ENCODE measurements around the gene GGN. TPM values are rescaled to one million over a fixed set of nuclear protein-coding genes. Genes with fewer than 3 reads are reported as not detected.

GGN gene
- total RNA-seq, 1 donor from 2014 or later = 0.82 TPM

- peak; percentile 75 to 91 for DNase-seq (ENCODE audit: low spot score in 2 of 2)
- no peak for FAIRE-seq
Measured at GRCh38 chr19:38336638-38337359, 51.0 kb downstream of the GGN start.

DNA sequence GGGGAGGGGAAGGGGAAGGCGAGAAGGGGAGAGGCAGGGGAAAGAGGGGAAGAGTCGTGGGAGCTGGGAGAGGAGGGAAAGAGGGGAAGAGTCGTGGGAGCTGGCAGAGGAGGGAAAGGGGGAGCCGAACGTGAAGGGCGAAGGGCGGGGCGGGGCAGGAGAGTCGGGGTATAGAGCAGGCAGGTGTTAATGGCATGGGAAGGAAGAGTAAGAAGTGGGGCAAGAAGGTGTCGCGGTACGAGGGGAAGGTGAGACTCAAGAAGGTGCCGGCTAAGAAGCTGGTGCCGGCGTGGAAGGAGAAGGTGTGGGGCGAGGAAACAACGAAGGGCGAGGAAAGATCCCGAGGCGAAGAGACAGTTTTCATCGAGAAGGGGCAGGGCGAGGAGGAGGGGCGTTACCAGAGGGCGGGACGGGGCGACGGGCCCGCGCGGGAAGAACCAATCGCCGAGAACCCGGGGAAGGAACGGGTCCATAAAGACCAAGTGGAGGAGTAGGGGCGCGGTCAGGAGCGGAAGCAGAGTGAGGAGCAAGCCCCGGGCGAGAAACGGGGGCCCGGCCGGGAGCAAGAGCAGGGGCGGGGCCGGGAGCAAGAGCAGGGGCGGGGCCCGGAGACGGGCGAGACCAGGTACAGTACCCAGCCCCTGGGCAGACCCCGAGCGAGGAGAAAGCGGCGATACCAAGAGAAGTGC, 51.7 kb downstream of the GGN start:
- DNase-seq (ENCODE audit: low spot score in 2 of 2) = peak; percentile 88 to 92
- no peak for FAIRE-seq

Other genes starting within 250 kb of the GGN start
- gene DPF1, start 163.8 kb downstream of the GGN start, total RNA-seq = 39.9 TPM
- gene PPP1R14A, start 131.7 kb downstream of the GGN start, total RNA-seq = not detected
- gene SPINT2, start 123.5 kb downstream of the GGN start, total RNA-seq = 104 TPM
- 0.82 TPM for gene C19orf33, start 83.8 kb downstream of the GGN start, total RNA-seq
- gene YIF1B, start 72.1 kb downstream of the GGN start, total RNA-seq = 32.6 TPM
- gene KCNK6, start 68.2 kb downstream of the GGN start, total RNA-seq = 0.41 TPM
- gene CATSPERG, start 52.2 kb downstream of the GGN start, total RNA-seq = 4.9 TPM
- gene PSMD8, start 13.5 kb downstream of the GGN start, total RNA-seq = 107 TPM
- gene SPRED3, start 663 bp upstream of the GGN start, total RNA-seq = 1.6 TPM
- gene FAM98C, start 15.1 kb upstream of the GGN start, total RNA-seq = 14.3 TPM
- gene RASGRP4, start 38.2 kb upstream of the GGN start, total RNA-seq = under 0.01 TPM
- 4.5 TPM for gene RYR1, start 45.7 kb upstream of the GGN start, total RNA-seq
- 1.2 TPM for gene MAP4K1, start 229.9 kb upstream of the GGN start, total RNA-seq
- 120 TPM for gene EIF3K, start 231.2 kb upstream of the GGN start, total RNA-seq